Gastroesophageal sphincter (tissue), 4 donors: ENCODE measurements around the gene ODAD2. TPM values are rescaled to one million over a fixed set of nuclear protein-coding genes. Genes with fewer than 3 reads are reported as not detected.
A peak's percentile ranks its signal among the peaks of the same experiment; 100 is the strongest.

Experiments
- ATAC-seq: fragments of 150-250 bp; one replicate; pipeline ENCODE4 v1.9.1; 2016; ENCODE audit warnings: mild to moderate bottlenecking, moderate library complexity
- H3K27ac ChIP-seq, 4 donors: fragments of 200-600 bp; sonication (generic) in 3 of 4; 1 replicate in 3 of 4; 2 replicates in 1 of 4; pipeline ENCODE4 v1.5.1; 2016 to 2019
- H3K27me3 ChIP-seq: fragments of 200-600 bp; sonication (generic); one replicate; pipeline ENCODE4 v1.5.1; 2019
- H3K36me3 ChIP-seq, 2 donors: fragments of 200-600 bp; sonication (generic); one replicate each; pipeline ENCODE4 v1.5.1; 2019; ENCODE audit warnings: control low read depth in 1 of 2
- H3K4me1 ChIP-seq, 3 donors: fragments of 200-600 bp; sonication (generic); 1 replicate in 2 of 3; 2 replicates in 1 of 3; pipeline ENCODE4 v1.5.1; 2016 to 2019; ENCODE audit warnings: control low read depth in 2 of 3
- H3K4me3 ChIP-seq, 2 donors: fragments of 200-600 bp; sonication (generic); one replicate each; pipeline ENCODE4 v1.5.1; 2019; ENCODE audit warnings: mild to moderate bottlenecking in 1 of 2, moderate library complexity in 1 of 2
- H3K9me3 ChIP-seq, 3 donors: fragments of 200-600 bp; sonication (generic); one replicate each; pipeline ENCODE4 v1.5.1; 2017 to 2019; ENCODE audit warnings: control low read depth in 2 of 3
- CTCF ChIP-seq, 4 experiments: fragments of 200-600 bp in 2 of 4; fragments of 450-650 bp in 2 of 4; sonication (generic) in 1 of 4; IDR thresholded peaks; one replicate each; pipeline ENCODE4 v1.5.1; 2017 to 2019; ENCODE audit warnings: antibody characterized with exemption in 4 of 4, mild to moderate bottlenecking in 2 of 4, moderate library complexity in 2 of 4
- EP300 ChIP-seq: sonication (generic); formaldehyde crosslinking; IDR thresholded peaks from one replicate; pipeline ENCODE4 v1.6.1; 2017; ENCODE audit warnings: antibody characterized with exemption, mild to moderate bottlenecking
- POLR2A ChIP-seq, 2 donors: fragments of 450-650 bp; IDR thresholded peaks; one replicate each; pipeline ENCODE4 v1.6.1; 2017; ENCODE audit warnings: antibody characterized with exemption in 2 of 2, mild to moderate bottlenecking in 2 of 2, moderate library complexity in 1 of 2
- POLR2AphosphoS5 ChIP-seq: sonication (generic); formaldehyde crosslinking; IDR thresholded peaks from one replicate; pipeline ENCODE4 v1.6.1; 2017; ENCODE audit warnings: antibody characterized with exemption
- WGBS, 2 donors: methylation state at CpG; one replicate each; pipeline ENCODE4 v1.1.5; 2018; ENCODE audit warnings: low coverage in 1 of 2; 5-methylcytosine and 5-hydroxymethylcytosine counted together
- total RNA-seq, 4 donors: library from RNA; depleted of rRNA; stranded (reverse); fragments of >200 nt; gene quantifications; one replicate each; pipeline ENCODE4 v1.1.0, GENCODE V29; 2016

Gene ODAD2
- total RNA-seq, 4 donors from 2014 or later, result 0.93 to 1.8 (median 1.6) TPM

- H3K27ac ChIP-seq, result no peak overlapping the region
- 6 to 33% methylated on average over 6 to 7 of the region's 7 CpGs for WGBS, 2 donors
- TF ChIP-seq POLR2A (IDR thresholded peaks at IDR 0.05) (no peak), CTCF (IDR thresholded peaks at IDR 0.05) (no peak), EP300 (no peak), POLR2AphosphoS5 (no peak)
- no peak overlapping the region for H3K4me3 ChIP-seq
- peak; percentile 57 for ATAC-seq
- H3K36me3 ChIP-seq, result no peaks in the 10 kb centered on the region
- H3K9me3 ChIP-seq, result no peaks in the 10 kb centered on the region
- H3K4me1 ChIP-seq, result peaks cover 0 to 13% (median 5%) of the 10 kb centered on the region in 3 donors
- H3K27me3 ChIP-seq, result no peaks in the 10 kb centered on the region
Observed at GRCh38 chr10:27893358-27893954, 105.4 kb downstream of the ODAD2 start.

- Histone ChIP-seq H3K4me1 (peaks cover 0 to 13% (median 5%) of the 10 kb centered on the region in 3 donors), H3K27me3 (no peaks in the 10 kb centered on the region), H3K27ac (no peak overlapping the region), H3K9me3 (no peaks in the 10 kb centered on the region), H3K4me3 (no peak overlapping the region), H3K36me3 (no peaks in the 10 kb centered on the region)
- no peak for ATAC-seq
- TF ChIP-seq POLR2AphosphoS5, result no peak
- TF ChIP-seq EP300, result no peak
- no peak for TF ChIP-seq POLR2A (IDR thresholded peaks at IDR 0.05)
- 84 to 90% methylated on average over 2 to 3 of the region's 3 CpGs for WGBS, 2 donors
Observed at GRCh38 chr10:27890971-27891370, 107.9 kb downstream of the ODAD2 start.

- Histone ChIP-seq H3K27ac (no peak overlapping the region), H3K4me3 (no peak overlapping the region), H3K27me3 (no peaks in the 10 kb centered on the region), H3K4me1 (peaks cover 0 to 13% (median 5%) of the 10 kb centered on the region in 3 donors), H3K9me3 (no peaks in the 10 kb centered on the region), H3K36me3 (no peaks in the 10 kb centered on the region)
- no peak for ATAC-seq
- TF ChIP-seq EP300, result no peak
- no peak for TF ChIP-seq POLR2AphosphoS5
- no peak for TF ChIP-seq POLR2A (IDR thresholded peaks at IDR 0.05)
- no peak for TF ChIP-seq CTCF (IDR thresholded peaks at IDR 0.05)
- WGBS, 2 donors, result 100% methylated on average over 1 of the region's 2 CpGs; no CpG with 5 or more reads in 1 of the 2 donors
Observed at GRCh38 chr10:27889518-27889917, 109.4 kb downstream of the ODAD2 start.

GRCh38 chr10:27884185-27884641, 114.7 kb downstream of the ODAD2 start:
- H3K4me1 ChIP-seq, result no peaks in the 10 kb centered on the region
- no peaks in the 10 kb centered on the region for H3K36me3 ChIP-seq
- no peak overlapping the region for H3K4me3 ChIP-seq
- no peak overlapping the region for H3K27ac ChIP-seq
- H3K9me3 ChIP-seq, result no peaks in the 10 kb centered on the region
- no peak for ATAC-seq
- no peak for TF ChIP-seq POLR2AphosphoS5
- no peak for TF ChIP-seq POLR2A (IDR thresholded peaks at IDR 0.05)
- no peak for TF ChIP-seq EP300
- no peak for TF ChIP-seq CTCF (IDR thresholded peaks at IDR 0.05)
- H3K27me3 ChIP-seq, result no peaks in the 10 kb centered on the region
- WGBS, 2 donors, result no CpG with 5 or more reads among the region's 1 CpG

GRCh38 chr10:27878281-27878680, 120.6 kb downstream of the ODAD2 start:
- Histone ChIP-seq H3K4me1 (no peaks in the 10 kb centered on the region), H3K27ac (no peak overlapping the region), H3K9me3 (no peaks in the 10 kb centered on the region), H3K36me3 (no peaks in the 10 kb centered on the region), H3K4me3 (no peak overlapping the region), H3K27me3 (no peaks in the 10 kb centered on the region)
- TF ChIP-seq EP300 (no peak), POLR2A (IDR thresholded peaks at IDR 0.05) (no peak), POLR2AphosphoS5 (no peak), CTCF (IDR thresholded peaks at IDR 0.05) (no peak)
- 89 to 97% methylated on average over 4 of the region's 4 CpGs for WGBS, 2 donors
- ATAC-seq, result no peak
